Cardiac fibroblast (primary cell): ENCODE measurements around the gene ARHGDIB.
A peak's percentile ranks its signal among the peaks of the same experiment; 100 is the strongest.

Experiments used
- DNase-seq, 2 donors: peaks; one replicate each; pipeline versions ENCODE4 v3.0.0 to v3.0.0-alpha.2; 2010; ENCODE audit warnings: low read depth in 2 of 2
- H3K4me3 ChIP-seq, 2 donors: replicated peaks in 1 of 2; 1 replicate in 1 of 2; 2 replicates in 1 of 2; pipeline ENCODE4 v1.5.1; 2011; ENCODE audit warnings: low read depth in 2 of 2, low read length in 2 of 2, mild to moderate bottlenecking in 2 of 2, moderate library complexity in 1 of 2
- CTCF ChIP-seq: IDR thresholded peaks from one replicate; pipeline ENCODE4 v1.5.1; 2011; ENCODE audit warnings: low read depth, mild to moderate bottlenecking, low read length, inconsistent platforms

ARHGDIB gene

GRCh38 chr12:14963520-14963919 is 2.1 kb upstream of the ARHGDIB start:
- DNase-seq, result no peak
- H3K4me3 ChIP-seq, result no peak overlapping the region

GRCh38 chr12:14962797-14963196 is 1.4 kb upstream of the ARHGDIB start:
- no peak for TF ChIP-seq CTCF
- DNase-seq, result no peak
- H3K4me3 ChIP-seq, result no peak overlapping the region

More at GRCh38 chr12:14963520-14963919, 2.1 kb upstream of the ARHGDIB start:
- no peak for TF ChIP-seq CTCF

GRCh38 chr12:14962153-14962539 is 745 bp upstream of the ARHGDIB start:
- DNase-seq, result peak in 1 of 2 donors; percentile 27
- peak overlapping the region in 1 of 2 donors; percentile 60 for H3K4me3 ChIP-seq
- no peak for TF ChIP-seq CTCF

GRCh38 chr12:14960548-14961465 is 594 bp downstream of the ARHGDIB start:
- peak; percentile 69 to 75 for DNase-seq
- peak overlapping the region; percentile 46 to 60 for H3K4me3 ChIP-seq
- no peak for TF ChIP-seq CTCF

- DNase-seq, result no peak
- no peak for TF ChIP-seq CTCF
- peak overlapping the region in 1 of 2 donors; percentile 60 for H3K4me3 ChIP-seq
Measured at GRCh38 chr12:14959916-14960496, 1.4 kb downstream of the ARHGDIB start.

- TF ChIP-seq CTCF, result no peak
- H3K4me3 ChIP-seq, result no peak overlapping the region
- DNase-seq, result peak in 1 of 2 donors; percentile 55
Measured at GRCh38 chr12:14959463-14959862, 1.9 kb downstream of the ARHGDIB start.
